Ovary (tissue), 3 donors: ENCODE measurements around the gene SIX3.

Source experiments
- CTCF ChIP-seq, 3 donors: fragments of 450-650 bp in 2 of 3; fragments of 200-600 bp in 1 of 3; IDR thresholded peaks; one replicate each; pipeline versions ENCODE4 v1.5.1 to v1.8.0; 2016 to 2022; ENCODE audit warnings: antibody characterized with exemption in 3 of 3, mild to moderate bottlenecking in 1 of 3
- EP300 ChIP-seq: sonication (generic); formaldehyde crosslinking; IDR thresholded peaks from one replicate; pipeline ENCODE4 v1.6.1; 2017; ENCODE audit warnings: antibody characterized with exemption
- POLR2A ChIP-seq: fragments of 450-650 bp; IDR thresholded peaks from one replicate; pipeline ENCODE4 v1.6.1; 2017; ENCODE audit warnings: antibody characterized with exemption, mild to moderate bottlenecking, moderate library complexity
- donor health status: DM: no; HTN: no; CAD: no.

- TF ChIP-seq CTCF (IDR thresholded peaks at IDR 0.05) (no peak), POLR2A (no peak), EP300 (no peak)
Observed at GRCh38 chr2:44929159-44929734, 12.3 kb upstream of the SIX3 start.
